HPDE6-E6E7 (cell line): ENCODE results near the gene ITSN1.
"Not testable (repeated sequence)": the region's sequence is repeated elsewhere in the genome, so short reads cannot be mapped to it uniquely, and the experiment has no call there.

Experiments used
- DNase-seq: peaks from one replicate; pipeline ENCODE4 v3.0.0; 2011; ENCODE audit warnings: missing footprints; ENCODE audit errors: extremely low spot score

Gene ITSN1

DNA sequence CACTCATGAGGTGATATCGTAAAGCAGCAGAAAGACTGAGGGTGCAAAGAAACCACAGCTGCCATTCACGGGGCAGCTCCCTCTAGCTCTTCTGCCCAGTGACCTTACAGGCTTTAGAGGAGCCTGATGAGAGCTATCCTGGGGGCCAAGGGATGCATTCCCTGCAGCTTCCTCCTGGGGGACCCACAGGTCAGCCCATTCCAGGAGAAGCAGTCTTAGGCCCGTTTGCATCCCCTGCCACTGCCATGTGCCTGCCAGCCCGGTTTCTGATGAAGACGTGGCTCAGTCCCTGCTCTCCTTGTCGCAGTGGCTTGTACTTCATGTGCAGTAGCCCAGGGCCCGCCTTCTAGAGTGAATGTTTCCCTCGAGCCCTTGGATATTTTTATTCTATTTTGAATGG, 250.6 kb downstream of the ITSN1 start:
- DNase-seq, result no peak

GRCh38 chr21:33893917-33894316, 251.6 kb downstream of the ITSN1 start:
- DNase-seq, result no peak

- peak; percentile 75 for DNase-seq
Observed at GRCh38 chr21:33894736-33895288, 252.5 kb downstream of the ITSN1 start.

DNA sequence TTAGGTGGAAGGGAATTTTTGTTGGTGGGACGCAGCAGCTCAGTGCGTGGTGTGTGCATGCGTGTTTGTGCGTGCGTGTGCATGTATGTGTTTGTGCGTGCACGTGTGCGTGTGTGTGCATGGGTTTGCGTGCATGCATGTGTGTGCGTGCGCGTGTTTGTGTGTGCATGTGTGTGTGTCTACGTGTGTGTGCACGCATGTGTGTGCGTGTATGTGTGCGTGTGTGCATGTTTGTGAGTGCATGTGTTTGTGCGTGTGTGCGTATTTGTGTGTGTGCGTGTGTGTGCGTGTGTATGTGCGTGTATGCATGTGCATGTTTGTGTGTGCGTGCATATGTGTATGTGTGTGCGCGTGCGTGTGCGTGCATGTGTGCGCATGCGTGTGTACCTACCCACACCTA, 253.1 kb downstream of the ITSN1 start:
- no peak for DNase-seq

- DNase-seq, result no peak
Observed at GRCh38 chr21:33896691-33897090, 254.4 kb downstream of the ITSN1 start.

DNA sequence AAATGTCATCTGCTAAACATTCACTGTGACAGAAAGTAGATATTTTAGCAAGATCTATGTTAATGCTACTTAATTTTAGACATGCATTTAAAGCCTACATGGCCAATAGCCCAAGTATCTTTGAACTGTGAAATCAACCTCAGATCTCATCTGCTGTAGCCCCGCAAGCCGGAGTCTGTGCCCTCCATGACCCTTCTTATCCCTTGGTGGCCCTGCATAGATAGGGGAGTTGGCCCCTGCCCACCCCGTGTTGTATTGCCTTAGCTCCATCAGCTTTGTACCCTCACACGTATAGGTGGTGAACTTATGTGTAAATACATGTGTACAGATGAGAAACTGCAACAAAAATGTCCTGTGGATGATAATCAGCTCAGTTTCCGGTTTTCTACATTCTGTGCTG, 254.8 kb downstream of the ITSN1 start:
- DNase-seq, result no peak

GRCh38 chr21:33897739-33898138, 255.4 kb downstream of the ITSN1 start:
- no peak for DNase-seq

GRCh38 chr21:33898586-33898985, 256.3 kb downstream of the ITSN1 start:
- DNase-seq, result no peak

DNA sequence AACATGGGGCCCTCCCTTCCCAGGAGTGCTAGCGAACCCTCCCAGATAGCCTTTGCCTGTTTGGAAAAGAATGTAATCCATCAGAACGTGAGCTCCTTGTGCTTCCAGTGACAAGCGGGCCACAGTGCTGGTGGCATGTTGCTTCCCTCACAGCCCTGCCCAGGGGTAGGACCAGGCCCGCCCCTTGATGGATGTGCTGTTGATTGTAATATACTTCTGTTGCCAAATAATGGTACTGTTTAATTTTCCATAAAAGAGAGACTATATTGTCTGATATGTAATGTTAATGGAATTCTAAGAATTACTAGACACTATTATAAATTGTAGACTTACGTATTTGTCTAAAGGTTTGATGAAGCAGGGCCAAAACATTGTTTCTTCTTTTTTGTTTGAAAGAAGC, 256.9 kb downstream of the ITSN1 start:
- DNase-seq, result no peak

GRCh38 chr21:33901412-33902288, 259.3 kb downstream of the ITSN1 start:
- DNase-seq, result no peak

DNA sequence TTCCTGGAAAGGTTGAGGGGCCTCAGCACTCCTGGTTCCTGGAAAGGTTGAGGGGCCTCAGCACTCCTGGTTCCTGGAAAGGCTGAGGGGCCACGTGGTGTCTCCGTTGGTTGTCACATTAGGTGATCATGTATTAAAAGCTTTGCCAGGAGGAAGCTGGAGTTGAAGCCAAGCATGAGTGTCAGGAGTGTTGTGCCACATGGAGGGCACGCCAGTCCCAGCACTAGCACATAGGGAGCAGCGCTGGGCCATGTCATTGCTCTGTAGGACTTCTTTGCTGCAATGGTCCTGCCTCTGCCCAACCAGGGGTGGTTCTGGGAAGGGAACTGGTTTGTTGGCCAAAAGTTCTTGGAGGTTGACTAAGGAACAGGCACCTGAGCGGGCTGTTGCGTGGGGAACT, 260.0 kb downstream of the ITSN1 start:
- DNase-seq, result no peak

DNA sequence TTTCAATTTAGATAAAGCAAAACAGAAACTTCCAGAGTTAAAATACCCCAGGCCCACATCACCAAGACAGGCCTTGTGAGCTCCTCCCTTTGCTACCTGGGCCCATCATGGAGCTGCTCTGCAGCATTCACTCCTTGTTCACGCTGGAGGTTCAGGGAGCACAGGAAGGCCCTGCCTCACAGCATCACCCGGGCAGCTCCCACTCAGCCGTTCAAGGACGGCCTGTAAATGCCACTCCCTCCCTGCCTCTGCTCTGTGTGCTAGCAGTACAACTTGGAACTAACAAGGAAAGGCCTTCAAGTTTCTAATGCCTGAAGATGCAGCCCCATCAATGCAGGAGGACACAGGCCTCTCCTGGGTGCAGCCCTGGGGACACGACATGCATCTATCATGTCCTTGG, 261.7 kb downstream of the ITSN1 start:
- no peak for DNase-seq

GRCh38 chr21:33908760-33909159, 266.5 kb downstream of the ITSN1 start:
- DNase-seq, result no peak

GRCh38 chr21:33909756-33910155, 267.5 kb downstream of the ITSN1 start:
- no peak for DNase-seq

- no peak for DNase-seq
Observed at GRCh38 chr21:33914188-33914587, 271.9 kb downstream of the ITSN1 start.

GRCh38 chr21:33915368-33916199, 273.3 kb downstream of the ITSN1 start, which contains the start of gene ATP5PO:
ATP5PO (minus strand) TSS chr21:33915804; CDS start chr21:33915763, 41 bp downstream.
- peak; percentile 96 for DNase-seq

DNA sequence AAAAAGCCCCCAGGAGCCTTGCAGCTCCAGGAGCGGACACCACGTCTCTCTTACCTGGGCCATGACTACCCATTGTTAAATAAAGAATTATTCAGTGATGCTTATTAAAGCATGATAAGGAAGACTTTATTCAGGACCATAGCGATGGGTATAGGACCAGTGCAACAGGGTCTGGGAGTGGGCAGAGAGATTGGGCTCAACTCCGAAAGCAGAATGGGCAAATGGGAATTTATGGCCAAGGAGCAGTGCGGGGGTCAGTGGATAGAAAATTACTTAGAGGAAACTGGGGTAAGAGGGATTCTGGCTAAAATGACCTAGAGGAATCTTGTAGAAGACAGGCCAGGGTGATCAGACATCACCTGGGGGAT, 273.9 kb downstream of the ITSN1 start:
- DNase-seq, result no peak

GRCh38 chr21:33917421-33917820, 275.1 kb downstream of the ITSN1 start:
- no peak for DNase-seq

DNA sequence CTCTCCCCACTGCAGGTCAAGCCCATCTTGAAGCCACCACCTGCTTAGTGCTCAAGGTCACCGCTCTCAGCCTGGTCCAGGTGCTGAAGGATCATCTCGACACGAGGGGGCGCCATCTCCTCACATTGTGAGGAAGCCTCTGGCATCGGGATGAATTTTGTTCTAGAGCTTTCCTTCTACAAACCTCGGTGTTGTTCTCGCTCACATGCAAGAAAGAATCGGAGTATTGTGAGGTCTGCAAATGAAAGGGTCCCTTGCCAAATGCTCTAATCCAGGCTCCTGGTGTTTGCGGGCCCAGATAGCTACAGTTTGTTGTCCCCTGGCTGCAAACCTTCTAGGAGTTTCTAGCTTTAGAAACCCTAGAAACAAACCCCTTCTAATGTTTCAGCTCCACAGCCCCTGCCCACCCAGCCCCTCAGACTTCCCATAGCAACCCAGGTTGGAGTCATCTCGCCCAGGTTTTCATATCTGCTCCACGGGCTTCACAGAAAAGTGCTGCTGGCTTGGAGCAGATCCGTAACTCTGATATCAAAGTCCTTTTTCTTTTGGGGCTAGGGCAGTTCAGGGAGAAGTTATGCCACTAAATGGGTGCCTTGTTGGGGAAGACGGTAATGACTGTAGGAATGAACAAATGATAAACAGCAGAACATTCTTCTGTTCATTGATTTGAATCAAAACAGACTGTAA, 281.9 kb downstream of the ITSN1 start:
- DNase-seq, result no peak

DNA sequence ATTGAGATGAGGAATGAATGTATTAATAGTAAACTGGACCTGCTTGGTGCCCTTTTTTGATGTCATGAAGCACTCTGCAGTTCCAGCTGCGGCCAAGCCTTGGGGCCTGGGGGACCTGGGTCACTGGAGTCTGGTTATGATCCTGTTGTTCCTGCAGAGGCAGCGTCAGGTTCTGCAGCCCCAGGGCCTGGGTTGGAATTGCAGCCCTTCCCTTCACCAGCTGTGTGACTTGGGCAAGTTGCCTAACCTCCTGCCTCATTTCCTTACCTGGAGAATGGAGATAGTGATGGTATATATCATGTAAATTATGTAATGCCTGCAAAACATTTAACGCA, 282.4 kb downstream of the ITSN1 start:
- DNase-seq, result no peak

GRCh38 chr21:33926248-33926647, 283.9 kb downstream of the ITSN1 start:
- DNase-seq, result not testable (repeated sequence)
